Measurements from ENCODE around the gene EXOSC9.
A peak's percentile ranks its signal among the peaks of the same experiment; 100 is the strongest.
"Not testable (repeated sequence)": the region's sequence is repeated elsewhere in the genome, so short reads cannot be mapped to it uniquely, and the experiment has no call there.

Gene EXOSC9

GRCh38 chr4:121800961-121801714, at the start of gene EXOSC9:
Gene EXOSC9, plus strand, starts transcription at chr4:121801323. Its CDS starts 102 bp downstream, at chr4:121801425.
- Histone ChIP-seq H3K27me3 (ENCODE audit: insufficient read depth, low read length) (no peaks in the 10 kb centered on the region), H3K9me3 (ENCODE audit: insufficient read depth, low read depth, low read length) (no peaks in the 10 kb centered on the region), H3K9ac (ENCODE audit: low read depth, low read length) (peak within 1 kb of the TSS; percentile 100), H3K36me3 (ENCODE audit: insufficient read depth, low read depth, low read length) (peaks cover 42% of the 10 kb centered on the region), H3K4me3 (ENCODE audit: low read length) (peak within 1 kb of the TSS; percentile 98), H3K4me1 (ENCODE audit: insufficient read depth, low read length) (peaks cover 5% of the 10 kb centered on the region; the same call in 1 of the 2 replicates), H3K27ac (ENCODE audit: low read length) (peak within 1 kb of the TSS; percentile 94)

- H3K27ac ChIP-seq (ENCODE audit: low read length); H3K9ac ChIP-seq (ENCODE audit: low read depth, low read length); H3K36me3 ChIP-seq (ENCODE audit: insufficient read depth, low read depth, low read length); H3K4me3 ChIP-seq (ENCODE audit: low read length); H3K9me3 ChIP-seq (ENCODE audit: insufficient read depth, low read depth, low read length): not testable (repeated sequence)
- Histone ChIP-seq H3K27me3 (ENCODE audit: insufficient read depth, low read length) (peaks cover 42% of the 10 kb centered on the region; the same call in 1 of the 2 replicates), H3K4me1 (ENCODE audit: insufficient read depth, low read length) (peaks cover 16% of the 10 kb centered on the region)
These were observed 49.0 kb upstream of the EXOSC9 start for GRCh38 chr4:121752142-121752541.

- Histone ChIP-seq H3K9ac (ENCODE audit: low read depth, low read length) (no peak overlapping the region), H3K36me3 (ENCODE audit: insufficient read depth, low read depth, low read length) (no peaks in the 10 kb centered on the region), H3K27ac (ENCODE audit: low read length) (no peak overlapping the region), H3K9me3 (ENCODE audit: insufficient read depth, low read depth, low read length) (no peaks in the 10 kb centered on the region), H3K4me3 (ENCODE audit: low read length) (no peak overlapping the region), H3K27me3 (ENCODE audit: insufficient read depth, low read length) (peaks cover 44% of the 10 kb centered on the region), H3K4me1 (ENCODE audit: insufficient read depth, low read length) (no peaks in the 10 kb centered on the region)
These were observed 42.1 kb upstream of the EXOSC9 start for GRCh38 chr4:121758925-121759568.

- Histone ChIP-seq H3K36me3 (ENCODE audit: insufficient read depth, low read depth, low read length) (no peaks in the 10 kb centered on the region), H3K4me1 (ENCODE audit: insufficient read depth, low read length) (no peaks in the 10 kb centered on the region), H3K4me3 (ENCODE audit: low read length) (no peak overlapping the region), H3K9ac (ENCODE audit: low read depth, low read length) (no peak overlapping the region), H3K27me3 (ENCODE audit: insufficient read depth, low read length) (peaks cover 55% of the 10 kb centered on the region), H3K27ac (ENCODE audit: low read length) (no peak overlapping the region), H3K9me3 (ENCODE audit: insufficient read depth, low read depth, low read length) (no peaks in the 10 kb centered on the region)
These were observed 40.9 kb upstream of the EXOSC9 start for GRCh38 chr4:121760205-121760604.

GRCh38 chr4:121764303-121764701, 36.8 kb upstream of the EXOSC9 start:
- Histone ChIP-seq H3K27me3 (ENCODE audit: insufficient read depth, low read length) (peaks cover 94% of the 10 kb centered on the region), H3K4me1 (ENCODE audit: insufficient read depth, low read length) (no peaks in the 10 kb centered on the region; the same call in 1 of the 2 replicates), H3K4me3 (ENCODE audit: low read length) (peak overlapping the region; percentile 66), H3K27ac (ENCODE audit: low read length) (no peak overlapping the region), H3K9me3 (ENCODE audit: insufficient read depth, low read depth, low read length) (no peaks in the 10 kb centered on the region), H3K36me3 (ENCODE audit: insufficient read depth, low read depth, low read length) (no peaks in the 10 kb centered on the region), H3K9ac (ENCODE audit: low read depth, low read length) (peak overlapping the region; percentile 1; the same call in 1 of the 2 replicates)

- no peak within 1 kb of the TSS for H3K27ac ChIP-seq (ENCODE audit: low read length)
- no peaks in the 10 kb centered on the region; the same call in 1 of the 2 replicates for H3K4me1 ChIP-seq (ENCODE audit: insufficient read depth, low read length)
- H3K9ac ChIP-seq (ENCODE audit: low read depth, low read length) = peak within 1 kb of the TSS; percentile 1; the same call in 1 of the 2 replicates
- peaks cover 92% of the 10 kb centered on the region for H3K27me3 ChIP-seq (ENCODE audit: insufficient read depth, low read length)
- H3K36me3 ChIP-seq (ENCODE audit: insufficient read depth, low read depth, low read length) = no peaks in the 10 kb centered on the region
- H3K4me3 ChIP-seq (ENCODE audit: low read length) = peak within 1 kb of the TSS; percentile 66
- no peaks in the 10 kb centered on the region for H3K9me3 ChIP-seq (ENCODE audit: insufficient read depth, low read depth, low read length)
These were observed 36.3 kb upstream of the EXOSC9 start, which contains the start of gene SMIM43 for GRCh38 chr4:121764702-121765367. Gene SMIM43, minus strand, starts transcription at chr4:121765164. Its CDS starts 59 bp downstream, at chr4:121765105.

- H3K9me3 ChIP-seq (ENCODE audit: insufficient read depth, low read depth, low read length) = no peaks in the 10 kb centered on the region
- H3K9ac ChIP-seq (ENCODE audit: low read depth, low read length) = peak overlapping the region; percentile 1; the same call in 1 of the 2 replicates
- no peaks in the 10 kb centered on the region; the same call in 1 of the 2 replicates for H3K4me1 ChIP-seq (ENCODE audit: insufficient read depth, low read length)
- H3K36me3 ChIP-seq (ENCODE audit: insufficient read depth, low read depth, low read length) = no peaks in the 10 kb centered on the region
- H3K27ac ChIP-seq (ENCODE audit: low read length) = no peak overlapping the region
- peak overlapping the region; percentile 66 for H3K4me3 ChIP-seq (ENCODE audit: low read length)
- H3K27me3 ChIP-seq (ENCODE audit: insufficient read depth, low read length) = peaks cover 88% of the 10 kb centered on the region
These were observed 35.8 kb upstream of the EXOSC9 start for GRCh38 chr4:121765368-121765705.

GRCh38 chr4:121765971-121766538, 35.1 kb upstream of the EXOSC9 start:
- H3K4me3 ChIP-seq (ENCODE audit: low read length) = peak overlapping the region; percentile 66
- H3K9ac ChIP-seq (ENCODE audit: low read depth, low read length) = no peak overlapping the region
- H3K27me3 ChIP-seq (ENCODE audit: insufficient read depth, low read length) = peaks cover 87% of the 10 kb centered on the region

GRCh38 chr4:121767166-121767565, 34.0 kb upstream of the EXOSC9 start:
- no peak overlapping the region for H3K4me3 ChIP-seq (ENCODE audit: low read length)
- H3K9ac ChIP-seq (ENCODE audit: low read depth, low read length) = no peak overlapping the region
- H3K9me3 ChIP-seq (ENCODE audit: insufficient read depth, low read depth, low read length) = no peaks in the 10 kb centered on the region
- H3K36me3 ChIP-seq (ENCODE audit: insufficient read depth, low read depth, low read length) = no peaks in the 10 kb centered on the region
- H3K27me3 ChIP-seq (ENCODE audit: insufficient read depth, low read length) = peaks cover 78% of the 10 kb centered on the region
- H3K4me1 ChIP-seq (ENCODE audit: insufficient read depth, low read length) = no peaks in the 10 kb centered on the region; the same call in 1 of the 2 replicates
- H3K27ac ChIP-seq (ENCODE audit: low read length) = no peak overlapping the region

More at GRCh38 chr4:121765971-121766538, 35.1 kb upstream of the EXOSC9 start:
- Histone ChIP-seq H3K9me3 (ENCODE audit: insufficient read depth, low read depth, low read length) (no peaks in the 10 kb centered on the region), H3K27ac (ENCODE audit: low read length) (no peak overlapping the region), H3K4me1 (ENCODE audit: insufficient read depth, low read length) (no peaks in the 10 kb centered on the region; the same call in 1 of the 2 replicates), H3K36me3 (ENCODE audit: insufficient read depth, low read depth, low read length) (no peaks in the 10 kb centered on the region)

- Histone ChIP-seq H3K27ac (ENCODE audit: low read length) (no peak overlapping the region), H3K9ac (ENCODE audit: low read depth, low read length) (no peak overlapping the region), H3K9me3 (ENCODE audit: insufficient read depth, low read depth, low read length) (no peaks in the 10 kb centered on the region), H3K36me3 (ENCODE audit: insufficient read depth, low read depth, low read length) (no peaks in the 10 kb centered on the region), H3K27me3 (ENCODE audit: insufficient read depth, low read length) (peaks cover 56% of the 10 kb centered on the region), H3K4me3 (ENCODE audit: low read length) (no peak overlapping the region), H3K4me1 (ENCODE audit: insufficient read depth, low read length) (peaks cover 5% of the 10 kb centered on the region; the same call in 1 of the 2 replicates)
These were observed 31.8 kb upstream of the EXOSC9 start for GRCh38 chr4:121769341-121769740.

GRCh38 chr4:121771869-121772268, 29.3 kb upstream of the EXOSC9 start:
- no peak overlapping the region for H3K27ac ChIP-seq (ENCODE audit: low read length)
- H3K9ac ChIP-seq (ENCODE audit: low read depth, low read length) = no peak overlapping the region
- no peaks in the 10 kb centered on the region for H3K9me3 ChIP-seq (ENCODE audit: insufficient read depth, low read depth, low read length)
- no peak overlapping the region for H3K4me3 ChIP-seq (ENCODE audit: low read length)
- H3K4me1 ChIP-seq (ENCODE audit: insufficient read depth, low read length) = peaks cover 5% of the 10 kb centered on the region; the same call in 1 of the 2 replicates
- H3K36me3 ChIP-seq (ENCODE audit: insufficient read depth, low read depth, low read length) = no peaks in the 10 kb centered on the region
- H3K27me3 ChIP-seq (ENCODE audit: insufficient read depth, low read length) = peaks cover 31% of the 10 kb centered on the region
